H9 (cell line): ENCODE measurements around the gene ACSF3. TPM values are rescaled to one million over a fixed set of nuclear protein-coding genes. Genes with fewer than 3 reads are reported as not detected.
A peak's percentile ranks its signal among the peaks of the same experiment; 100 is the strongest.

ENCODE experiments used
- DNase-seq: peaks from one replicate; pipeline ENCODE4 v3.0.0-alpha.2; 2017
- H2AFZ ChIP-seq: one replicate; pipeline ENCODE4 v1.6.1; 2013; ENCODE audit warnings: mild to moderate bottlenecking, low read length, control low read depth, moderate library complexity
- H2AK5ac ChIP-seq: 2 replicates; pipeline ENCODE4 v1.6.1; 2013; ENCODE audit warnings: low read length, control low read depth, mixed read lengths; ENCODE audit not compliant: insufficient read length
- H2BK120ac ChIP-seq: one replicate; pipeline ENCODE4 v1.6.1; 2013; ENCODE audit warnings: low read depth, mild to moderate bottlenecking, low read length, control low read depth, inconsistent platforms; ENCODE audit not compliant: poor library complexity, severe bottlenecking
- H2BK12ac ChIP-seq: 2 replicates; pipeline ENCODE4 v1.6.1; 2013; ENCODE audit warnings: low read length, control low read depth, mixed read lengths, low read depth; ENCODE audit not compliant: insufficient read length
- H2BK15ac ChIP-seq: 2 replicates; pipeline ENCODE4 v1.6.1; 2013; ENCODE audit warnings: low read depth, low read length, control low read depth
- H2BK20ac ChIP-seq: one replicate; pipeline ENCODE4 v1.6.1; 2013; ENCODE audit warnings: low read depth, mild to moderate bottlenecking, low read length, control low read depth, inconsistent platforms; ENCODE audit not compliant: poor library complexity, severe bottlenecking
- H2BK5ac ChIP-seq: 2 replicates; pipeline ENCODE4 v1.6.1; 2013; ENCODE audit warnings: low read length, control low read depth, mixed read lengths; ENCODE audit not compliant: insufficient read length
- H3K14ac ChIP-seq: 2 replicates; pipeline ENCODE4 v1.6.1; 2013; ENCODE audit warnings: low read length, control low read depth; ENCODE audit not compliant: insufficient read depth
- H3K18ac ChIP-seq: 2 replicates; pipeline ENCODE4 v1.6.1; 2013; ENCODE audit warnings: low read depth, mild to moderate bottlenecking, mixed read lengths, low read length, control low read depth; ENCODE audit not compliant: insufficient read length
- H3K23ac ChIP-seq: 2 replicates; pipeline ENCODE4 v1.6.1; 2013; ENCODE audit warnings: low read length, control low read depth, mixed read lengths, low read depth; ENCODE audit not compliant: insufficient read length
- H3K23me2 ChIP-seq: 2 replicates; pipeline ENCODE4 v1.6.1; 2013; ENCODE audit warnings: low read depth, mild to moderate bottlenecking, mixed read lengths, low read length, control low read depth; ENCODE audit not compliant: insufficient read length, poor library complexity, severe bottlenecking
- H3K27ac ChIP-seq: 2 replicates; pipeline ENCODE4 v1.5.1; 2013; ENCODE audit warnings: low read length, control low read depth, mixed read lengths, low read depth; ENCODE audit not compliant: insufficient read length
- H3K27me3 ChIP-seq: 2 replicates; pipeline ENCODE4 v1.6.1; 2013; ENCODE audit warnings: low read length, control low read depth, inconsistent platforms; ENCODE audit not compliant: insufficient read depth
- H3K4ac ChIP-seq: 2 replicates; pipeline ENCODE4 v1.6.1; 2013; ENCODE audit warnings: low read depth, mild to moderate bottlenecking, control low read depth, inconsistent platforms, low read length, moderate library complexity
- H3K4me1 ChIP-seq: 2 replicates; pipeline ENCODE4 v1.6.1; 2013; ENCODE audit warnings: low read length, control low read depth, inconsistent platforms; ENCODE audit not compliant: insufficient read depth
- H3K4me2 ChIP-seq: 2 replicates; pipeline ENCODE4 v1.6.1; 2013; ENCODE audit warnings: low read length, control low read depth, mixed read lengths; ENCODE audit not compliant: insufficient read length, insufficient read depth
- H3K56ac ChIP-seq: 2 replicates; pipeline ENCODE4 v1.6.1; 2013; ENCODE audit warnings: low read depth, mild to moderate bottlenecking, mixed read lengths, low read length, control low read depth; ENCODE audit not compliant: insufficient read length
- H3K79me1 ChIP-seq: 2 replicates; pipeline ENCODE4 v1.6.1; 2013; ENCODE audit warnings: low read depth, mild to moderate bottlenecking, moderate library complexity, low read length, control low read depth, inconsistent platforms; ENCODE audit not compliant: insufficient read depth, poor library complexity, severe bottlenecking
- H3K79me2 ChIP-seq: 2 replicates; pipeline ENCODE4 v1.6.1; 2013; ENCODE audit warnings: low read length, control low read depth, inconsistent platforms; ENCODE audit not compliant: insufficient read depth
- H3K9ac ChIP-seq: 2 replicates; pipeline ENCODE4 v1.6.1; 2013; ENCODE audit warnings: low read length, control low read depth, mixed read lengths; ENCODE audit not compliant: insufficient read length; ENCODE audit errors: extremely low read depth
- H3K9me3 ChIP-seq: one replicate; pipeline ENCODE4 v1.6.1; 2013; ENCODE audit warnings: low read depth, low read length, inconsistent platforms; ENCODE audit not compliant: control insufficient read depth
- H3T11ph ChIP-seq: one replicate; pipeline ENCODE4 v1.6.1; 2013; ENCODE audit warnings: mild to moderate bottlenecking, low read length, control low read depth, inconsistent platforms
- H4K20me1 ChIP-seq: one replicate; pipeline ENCODE4 v1.6.1; 2013; ENCODE audit not compliant: control insufficient read depth, insufficient read length, insufficient read depth
- H4K5ac ChIP-seq: 2 replicates; pipeline ENCODE4 v1.6.1; 2013; ENCODE audit warnings: low read depth, mild to moderate bottlenecking, mixed read lengths, low read length, control low read depth; ENCODE audit not compliant: insufficient read length
- H4K8ac ChIP-seq: replicated peaks from 2 replicates; pipeline ENCODE4 v1.6.1; 2013; ENCODE audit warnings: low read length, control low read depth, mixed read lengths, low read depth; ENCODE audit not compliant: insufficient read length
- H4K91ac ChIP-seq: 2 replicates; pipeline ENCODE4 v1.6.1; 2013; ENCODE audit warnings: low read depth, mild to moderate bottlenecking, moderate library complexity, mixed read lengths, low read length, control low read depth; ENCODE audit not compliant: insufficient read length
- H3K27ac Mint-ChIP-seq, 3 experiments: 2 replicates in 2 of 3; 3 replicates in 1 of 3; pipeline ENCODE4 v1.8.0; 2020 to 2021; ENCODE audit warnings: mixed read lengths in 3 of 3, mild to moderate bottlenecking in 1 of 3, moderate library complexity in 1 of 3
- H3K27me3 Mint-ChIP-seq: 2 replicates; pipeline ENCODE4 v1.8.0; 2021; ENCODE audit warnings: low read depth, mild to moderate bottlenecking, moderate library complexity, mixed read lengths
- H3K36me3 Mint-ChIP-seq, 3 experiments: 2 replicates in 2 of 3; 3 replicates in 1 of 3; pipeline ENCODE4 v1.8.0; 2020 to 2021; ENCODE audit warnings: low read depth in 3 of 3, mixed read lengths in 3 of 3; ENCODE audit not compliant: insufficient read depth in 1 of 3
- H3K4me1 Mint-ChIP-seq, 2 experiments: 2 replicates each; pipeline ENCODE4 v1.8.0; 2020; ENCODE audit warnings: mixed read lengths in 2 of 2
- H3K4me3 Mint-ChIP-seq, 2 experiments: 2 replicates in 1 of 2; 3 replicates in 1 of 2; pipeline ENCODE4 v1.8.0; 2020 to 2021; ENCODE audit warnings: mild to moderate bottlenecking in 2 of 2, mixed read lengths in 2 of 2, moderate library complexity in 1 of 2
- H3K9me3 Mint-ChIP-seq, 2 experiments: 2 replicates in 1 of 2; 3 replicates in 1 of 2; pipeline ENCODE4 v1.8.0; 2020; ENCODE audit warnings: mild to moderate bottlenecking in 2 of 2, mixed read lengths in 2 of 2, moderate library complexity in 1 of 2
- CTCF ChIP-seq: fragments of 200-600 bp; sonication (generic); conservative IDR thresholded peaks from 3 replicates; pipeline ENCODE4 v1.8.0; 2021; ENCODE audit warnings: antibody characterized with exemption, mild to moderate bottlenecking
- WGBS: extraction: QIAGEN DNeasy Blood & Tissue Kit; methylation state at CpG from one replicate; pipeline ENCODE4 v1.1.7; 2013; ENCODE audit warnings: missing lambda C conversion rate, low lambda C conversion rate, mixed read lengths; ENCODE audit not compliant: insufficient read length; ENCODE audit errors: extremely low coverage; 5-methylcytosine and 5-hydroxymethylcytosine counted together
- total RNA-seq: library from RNA; stranded (reverse); gene quantifications from 2 replicates; pipeline ENCODE4 v1.2.1, GENCODE V29; 2021

ACSF3 gene
- total RNA-seq, 1 experiment from 2014 or later = 31.3 TPM

GRCh38 chr16:89099905-89100304 lies 6.3 kb downstream of the ACSF3 start:
- Histone ChIP-seq H3K4me1 (no peaks in the 10 kb centered on the region), H2BK12ac (no peak overlapping the region), H2BK5ac (no peak overlapping the region), H3K9me3 (no peaks in the 10 kb centered on the region), H2AFZ (no peak overlapping the region), H3K23ac (no peak overlapping the region), H3K56ac (no peak overlapping the region), H3K79me2 (no peaks in the 10 kb centered on the region; the same call in 1 of the 2 replicates), H3K14ac (no peak overlapping the region), H3K18ac (no peak overlapping the region), H4K91ac (no peak overlapping the region), H4K5ac (no peak overlapping the region), H3K23me2 (no peaks in the 10 kb centered on the region), H2BK120ac (no peak overlapping the region), H3K27me3 (no peaks in the 10 kb centered on the region), H4K20me1 (no peaks in the 10 kb centered on the region), H3K4ac (no peak overlapping the region), H3K9ac (no peak overlapping the region), H3K79me1 (no peaks in the 10 kb centered on the region), H3K4me2 (no peak overlapping the region), H2AK5ac (no peak overlapping the region), H3K27ac (no peak overlapping the region), H2BK15ac (no peak overlapping the region), H2BK20ac (no peak overlapping the region), H4K8ac (no peak overlapping the region), H3T11ph (no peak overlapping the region)
- Mint-ChIP-seq H3K27me3 (no peaks in the 10 kb centered on the region), H3K9me3 (no peaks in the 10 kb centered on the region), H3K4me1 (peaks cover 29 to 32% of the 10 kb centered on the region in 2 experiments), H3K36me3 (peaks cover 4 to 50% (median 37%) of the 10 kb centered on the region in 3 experiments; a peak in 5 of 7 replicates), H3K4me3 (no peak overlapping the region), H3K27ac (peak overlapping the region in 1 of 3 experiments; percentile 14; a peak in 1 of 7 replicates)
- no peak for TF ChIP-seq CTCF
- no CpG with 5 or more reads among the region's 11 CpGs for WGBS
- DNase-seq = no peak
